Keratinocyte (primary cell): ENCODE measurements around the gene BNIP2.

Experiments
- EZH2 ChIP-seq: IDR thresholded peaks from one replicate; pipeline ENCODE4 v1.6.1; 2012; ENCODE audit warnings: inconsistent platforms, mild to moderate bottlenecking, low read length, moderate library complexity
- TF ChIP-seq, protein P1 (sequence below), 3 experiments: IDR thresholded peaks in 1 of 3; conservative IDR thresholded peaks in 1 of 3; optimal IDR thresholded peaks in 1 of 3; 2 replicates in 2 of 3; 3 replicates in 1 of 3; pipeline versions ENCODE3 to v1.5.1; 2011; ENCODE audit warnings: low read length in 3 of 3, mild to moderate bottlenecking in 3 of 3, moderate library complexity in 2 of 3, control low read depth in 1 of 3, inconsistent platforms in 1 of 3; ENCODE audit not compliant: insufficient read depth in 2 of 3; ENCODE audit errors: extremely low read depth in 1 of 3

GRCh38 chr15:59662260-59662659, 26.9 kb downstream of the BNIP2 start:
- TF ChIP-seq, protein P1, sequence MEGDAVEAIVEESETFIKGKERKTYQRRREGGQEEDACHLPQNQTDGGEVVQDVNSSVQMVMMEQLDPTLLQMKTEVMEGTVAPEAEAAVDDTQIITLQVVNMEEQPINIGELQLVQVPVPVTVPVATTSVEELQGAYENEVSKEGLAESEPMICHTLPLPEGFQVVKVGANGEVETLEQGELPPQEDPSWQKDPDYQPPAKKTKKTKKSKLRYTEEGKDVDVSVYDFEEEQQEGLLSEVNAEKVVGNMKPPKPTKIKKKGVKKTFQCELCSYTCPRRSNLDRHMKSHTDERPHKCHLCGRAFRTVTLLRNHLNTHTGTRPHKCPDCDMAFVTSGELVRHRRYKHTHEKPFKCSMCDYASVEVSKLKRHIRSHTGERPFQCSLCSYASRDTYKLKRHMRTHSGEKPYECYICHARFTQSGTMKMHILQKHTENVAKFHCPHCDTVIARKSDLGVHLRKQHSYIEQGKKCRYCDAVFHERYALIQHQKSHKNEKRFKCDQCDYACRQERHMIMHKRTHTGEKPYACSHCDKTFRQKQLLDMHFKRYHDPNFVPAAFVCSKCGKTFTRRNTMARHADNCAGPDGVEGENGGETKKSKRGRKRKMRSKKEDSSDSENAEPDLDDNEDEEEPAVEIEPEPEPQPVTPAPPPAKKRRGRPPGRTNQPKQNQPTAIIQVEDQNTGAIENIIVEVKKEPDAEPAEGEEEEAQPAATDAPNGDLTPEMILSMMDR (optimal IDR thresholded peaks at IDR 0.05 in 1 of 3, IDR thresholded peaks at IDR 0.05 in 1 of 3, conservative IDR thresholded peaks at IDR 0.05 in 1 of 3; ENCODE audit: extremely low read depth in 1 of 3, insufficient read depth in 2 of 3, low read length in 3 of 3): no peak
- no peak for TF ChIP-seq EZH2
